Neutrophil (primary cell): ENCODE data around the gene TM6SF1.

Experiments
- H3K27ac ChIP-seq: fragments of 200-600 bp; sonication (generic); 2 replicates; pipeline ENCODE4 v1.5.1; 2016; ENCODE audit warnings: mild to moderate bottlenecking, moderate library complexity
- H3K27me3 ChIP-seq: fragments of 200-600 bp; sonication (generic); 2 replicates; pipeline ENCODE4 v1.6.0; 2016; ENCODE audit warnings: mild to moderate bottlenecking
- H3K36me3 ChIP-seq: fragments of 200-600 bp; sonication (generic); 2 replicates; pipeline ENCODE4 v1.5.1; 2017
- H3K4me1 ChIP-seq, 2 experiments: fragments of 200-600 bp in 1 of 2; sonication (generic) in 1 of 2; 1 replicate in 1 of 2; 2 replicates in 1 of 2; pipeline versions ENCODE4 v1.5.1 to v1.6.1; 2013 to 2016; ENCODE audit warnings: low read depth in 1 of 2, low read length in 1 of 2, mild to moderate bottlenecking in 1 of 2, moderate library complexity in 1 of 2; ENCODE audit not compliant: control insufficient read depth in 1 of 2, insufficient read depth in 1 of 2
- H3K4me3 ChIP-seq, 2 experiments: fragments of 200-600 bp in 1 of 2; sonication (generic) in 1 of 2; 1 replicate in 1 of 2; 2 replicates in 1 of 2; pipeline ENCODE4 v1.5.1; 2013 to 2016; ENCODE audit warnings: low read depth in 1 of 2, low read length in 1 of 2, mild to moderate bottlenecking in 1 of 2, moderate library complexity in 1 of 2
- H3K9me3 ChIP-seq: fragments of 200-600 bp; sonication (generic); 2 replicates; pipeline ENCODE4 v1.5.1; 2016
- CTCF ChIP-seq: fragments of 200-600 bp; sonication (generic); IDR thresholded peaks from 2 replicates; pipeline ENCODE4 v1.5.1; 2016; ENCODE audit warnings: antibody characterized with exemption

The TM6SF1 gene

GRCh38 chr15:83113881-83114674, 6.6 kb downstream of the TM6SF1 start:
- Histone ChIP-seq H3K36me3 (peaks cover 71% of the 10 kb centered on the region), H3K4me1 (peaks cover 13 to 16% of the 10 kb centered on the region in 2 experiments), H3K27ac (no peak overlapping the region), H3K27me3 (no peaks in the 10 kb centered on the region), H3K4me3 (no peak overlapping the region), H3K9me3 (no peaks in the 10 kb centered on the region)
- TF ChIP-seq CTCF: no peak

- no peak for TF ChIP-seq CTCF
- H3K27ac ChIP-seq: no peak overlapping the region
Measured at GRCh38 chr15:83114856-83115255, 7.4 kb downstream of the TM6SF1 start.

GRCh38 chr15:83115410-83115809, 8.0 kb downstream of the TM6SF1 start:
- Histone ChIP-seq H3K4me1 (peaks cover 2% of the 10 kb centered on the region in 2 experiments), H3K36me3 (peaks cover 85% of the 10 kb centered on the region), H3K4me3 (no peak overlapping the region), H3K27ac (no peak overlapping the region), H3K9me3 (no peaks in the 10 kb centered on the region), H3K27me3 (no peaks in the 10 kb centered on the region)
- TF ChIP-seq CTCF: no peak

More at GRCh38 chr15:83114856-83115255, 7.4 kb downstream of the TM6SF1 start:
- no peak overlapping the region for H3K4me3 ChIP-seq
- peaks cover 6 to 8% of the 10 kb centered on the region in 2 experiments for H3K4me1 ChIP-seq
- H3K36me3 ChIP-seq: peaks cover 79% of the 10 kb centered on the region
- H3K9me3 ChIP-seq: no peaks in the 10 kb centered on the region
- H3K27me3 ChIP-seq: no peaks in the 10 kb centered on the region

- Histone ChIP-seq H3K4me3 (no peak overlapping the region), H3K4me1 (no peaks in the 10 kb centered on the region), H3K27ac (no peak overlapping the region), H3K9me3 (no peaks in the 10 kb centered on the region), H3K27me3 (no peaks in the 10 kb centered on the region), H3K36me3 (peaks cover 88% of the 10 kb centered on the region)
- TF ChIP-seq CTCF: no peak
Measured at GRCh38 chr15:83115831-83116565, 8.6 kb downstream of the TM6SF1 start.

- H3K27ac ChIP-seq: no peak overlapping the region
- H3K4me1 ChIP-seq: no peaks in the 10 kb centered on the region
- no peaks in the 10 kb centered on the region for H3K27me3 ChIP-seq
- H3K4me3 ChIP-seq: no peak overlapping the region
- H3K9me3 ChIP-seq: no peaks in the 10 kb centered on the region
- TF ChIP-seq CTCF: no peak
- peaks cover 100% of the 10 kb centered on the region for H3K36me3 ChIP-seq
Measured at GRCh38 chr15:83118291-83118827, 10.9 kb downstream of the TM6SF1 start.
